Gastrocnemius medialis (tissue), 4 donors: ENCODE data around the gene CD209.

ENCODE experiments used
- POLR2A ChIP-seq, 2 donors: fragments of 450-650 bp; IDR thresholded peaks; one replicate each; pipeline ENCODE4 v1.6.1; 2017; ENCODE audit warnings: antibody characterized with exemption in 2 of 2, mild to moderate bottlenecking in 2 of 2, moderate library complexity in 2 of 2
- TF ChIP-seq, protein P1 (sequence below), 5 experiments: fragments of 450-650 bp in 3 of 5; fragments of 200-600 bp in 2 of 5; sonication (generic) in 2 of 5; IDR thresholded peaks in 4 of 5; conservative IDR thresholded peaks in 1 of 5; 1 replicate in 4 of 5; 2 replicates in 1 of 5; pipeline ENCODE4 v1.5.1; 2016 to 2019; ENCODE audit warnings: antibody characterized with exemption in 5 of 5, mild to moderate bottlenecking in 3 of 5, moderate library complexity in 3 of 5

DNA sequence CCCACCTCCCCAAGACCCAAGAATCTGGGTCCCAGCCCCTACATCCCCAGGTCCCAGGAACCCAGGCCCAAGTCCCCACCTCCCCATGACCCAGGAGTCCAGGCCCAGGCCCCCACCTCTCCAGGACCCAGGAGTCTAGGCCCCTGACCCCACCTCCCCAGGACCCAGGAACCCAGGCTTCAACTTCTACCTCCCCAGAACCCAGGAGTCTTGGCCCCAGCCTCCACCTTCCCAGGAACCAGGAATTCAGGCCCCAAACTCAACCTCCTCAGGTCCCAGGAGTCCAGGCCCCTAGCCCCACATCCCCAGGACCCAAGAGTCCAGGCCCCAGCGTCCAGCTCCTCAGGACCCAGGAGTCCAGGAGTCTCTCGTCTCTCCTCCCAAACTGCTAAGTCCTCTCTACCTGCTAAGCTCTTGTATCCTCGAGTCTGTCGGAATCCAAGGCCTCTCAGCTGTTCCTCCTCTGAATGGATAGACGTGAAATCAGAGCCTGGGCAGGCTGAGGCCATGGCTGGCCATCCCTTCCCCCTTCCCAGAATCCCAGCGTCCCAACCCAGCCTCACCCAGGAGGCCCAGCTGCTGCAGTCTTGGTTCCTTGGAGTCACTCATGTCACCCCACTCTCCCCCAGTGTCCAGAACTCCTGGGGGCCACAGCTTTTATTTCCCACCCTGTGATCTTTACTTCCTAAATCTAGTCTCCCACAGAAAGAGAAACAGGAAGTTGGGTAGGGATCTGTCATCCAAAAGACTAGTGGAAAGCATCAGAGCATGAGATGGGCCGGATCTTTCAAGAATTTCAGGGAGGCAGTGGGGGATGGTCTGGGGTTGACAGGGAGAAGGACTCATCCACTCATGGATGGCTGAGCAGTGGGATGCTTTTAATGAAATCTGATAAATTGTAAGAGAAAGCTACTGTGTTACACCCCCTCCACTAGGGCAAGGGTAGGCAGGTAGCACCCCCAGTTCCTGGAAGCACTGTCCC lies at the start of gene CD209:
- TF ChIP-seq, protein P1, sequence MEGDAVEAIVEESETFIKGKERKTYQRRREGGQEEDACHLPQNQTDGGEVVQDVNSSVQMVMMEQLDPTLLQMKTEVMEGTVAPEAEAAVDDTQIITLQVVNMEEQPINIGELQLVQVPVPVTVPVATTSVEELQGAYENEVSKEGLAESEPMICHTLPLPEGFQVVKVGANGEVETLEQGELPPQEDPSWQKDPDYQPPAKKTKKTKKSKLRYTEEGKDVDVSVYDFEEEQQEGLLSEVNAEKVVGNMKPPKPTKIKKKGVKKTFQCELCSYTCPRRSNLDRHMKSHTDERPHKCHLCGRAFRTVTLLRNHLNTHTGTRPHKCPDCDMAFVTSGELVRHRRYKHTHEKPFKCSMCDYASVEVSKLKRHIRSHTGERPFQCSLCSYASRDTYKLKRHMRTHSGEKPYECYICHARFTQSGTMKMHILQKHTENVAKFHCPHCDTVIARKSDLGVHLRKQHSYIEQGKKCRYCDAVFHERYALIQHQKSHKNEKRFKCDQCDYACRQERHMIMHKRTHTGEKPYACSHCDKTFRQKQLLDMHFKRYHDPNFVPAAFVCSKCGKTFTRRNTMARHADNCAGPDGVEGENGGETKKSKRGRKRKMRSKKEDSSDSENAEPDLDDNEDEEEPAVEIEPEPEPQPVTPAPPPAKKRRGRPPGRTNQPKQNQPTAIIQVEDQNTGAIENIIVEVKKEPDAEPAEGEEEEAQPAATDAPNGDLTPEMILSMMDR (IDR thresholded peaks at IDR 0.05 in 4 of 5, conservative IDR thresholded peaks at IDR 0.05 in 1 of 5) = no peak
- TF ChIP-seq POLR2A (IDR thresholded peaks at IDR 0.05) = no peak
